Stimulated activated CD8-positive, alpha-beta memory T cell treated with anti-CD3 and anti-CD28 coated beads, Interleukin-2, amount 100 ng/mL, for 48 hours (primary cell): ENCODE measurements around the gene ART1.
"Not testable (repeated sequence)": the region's sequence is repeated elsewhere in the genome, so short reads cannot be mapped to it uniquely, and the experiment has no call there.

Experiments used
- DNase-seq, 2 donors: peaks; one replicate each; pipeline ENCODE4 v3.0.0-alpha.2; 2020; ENCODE audit warnings: low read depth in 2 of 2

Gene ART1

GRCh38 chr11:3644817-3645235, at the start of gene ART1:
ART1 (plus strand) TSS chr11:3645128; CDS start chr11:3659214, 14,086 bp downstream.
- DNase-seq, result no peak

GRCh38 chr11:3597743-3598142, 47.2 kb upstream of the ART1 start:
- DNase-seq, result not testable (repeated sequence)

- not testable (repeated sequence) for DNase-seq
These were observed 44.7 kb upstream of the ART1 start for GRCh38 chr11:3600201-3600600.

- no peak for DNase-seq
These were observed 40.8 kb upstream of the ART1 start for GRCh38 chr11:3604167-3604566.

GRCh38 chr11:3605283-3605662, 39.7 kb upstream of the ART1 start:
- no peak for DNase-seq

- no peak for DNase-seq
These were observed 39.1 kb upstream of the ART1 start for GRCh38 chr11:3605771-3606203.

GRCh38 chr11:3609416-3610265, 35.3 kb upstream of the ART1 start:
- DNase-seq, result no peak

- no peak for DNase-seq
These were observed 34.1 kb upstream of the ART1 start for GRCh38 chr11:3610846-3611245.

GRCh38 chr11:3611976-3612678, 32.8 kb upstream of the ART1 start:
- no peak for DNase-seq

GRCh38 chr11:3613998-3614741, 30.8 kb upstream of the ART1 start:
- no peak for DNase-seq

- DNase-seq, result peak; percentile 12 to 26
These were observed 30.2 kb upstream of the ART1 start for GRCh38 chr11:3614742-3615171.

GRCh38 chr11:3615998-3616397, 28.9 kb upstream of the ART1 start:
- DNase-seq, result no peak

GRCh38 chr11:3616721-3617460, 28.0 kb upstream of the ART1 start:
- no peak for DNase-seq

GRCh38 chr11:3617990-3618389, 26.9 kb upstream of the ART1 start:
- no peak for DNase-seq

GRCh38 chr11:3622521-3622920, 22.4 kb upstream of the ART1 start:
- DNase-seq, result no peak

GRCh38 chr11:3623121-3623520, 21.8 kb upstream of the ART1 start:
- no peak for DNase-seq

GRCh38 chr11:3623767-3624458, 21.0 kb upstream of the ART1 start:
- DNase-seq, result no peak

GRCh38 chr11:3626250-3626960, 18.5 kb upstream of the ART1 start:
- no peak for DNase-seq

- no peak for DNase-seq
These were observed 17.6 kb upstream of the ART1 start for GRCh38 chr11:3627291-3627690.

- DNase-seq, result no peak
These were observed 13.6 kb upstream of the ART1 start for GRCh38 chr11:3631331-3631730.
